22Rv1 (cell line): ENCODE data around the gene DYRK3.

Experiments
- CTCF ChIP-seq: fragments of 450-650 bp; IDR thresholded peaks from 2 replicates; pipeline ENCODE4 v1.5.1; 2017; ENCODE audit warnings: mild to moderate bottlenecking
- ZFX ChIP-seq: fragments of 450-650 bp; IDR thresholded peaks from 2 replicates; pipeline ENCODE4 v1.6.1; 2017; ENCODE audit warnings: antibody characterized with exemption, borderline replicate concordance

- TF ChIP-seq CTCF (no peak), ZFX (no peak)
These were observed 46.0 kb downstream of the DYRK3 start for GRCh38 chr1:206681359-206681758.
